ENCODE results near the gene PPP2R1B.

Gene PPP2R1B

DNA sequence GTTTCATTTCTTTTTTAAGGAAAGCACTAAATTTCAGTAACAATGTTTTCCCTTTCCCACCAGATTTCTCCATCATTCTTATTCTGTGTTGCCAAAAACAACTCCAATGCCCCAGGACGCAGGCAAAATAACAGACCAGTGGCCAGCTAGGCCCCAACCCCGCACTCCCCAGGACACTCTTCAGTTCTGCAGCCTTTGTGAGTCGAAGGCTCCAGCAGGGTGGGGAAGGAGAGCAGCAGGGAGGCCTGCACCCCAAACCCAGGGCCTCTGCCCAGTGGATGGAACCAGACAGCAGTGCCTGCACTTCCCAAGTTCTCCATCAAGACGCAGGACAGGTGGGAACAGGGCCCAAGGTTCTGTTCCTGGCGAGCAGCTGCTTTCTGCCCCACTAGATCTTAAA lies 34.4 kb downstream of the PPP2R1B start:
- no peak overlapping the region for H3K27ac ChIP-seq (ENCODE audit: low read length, poor library complexity, severe bottlenecking)
- no peak overlapping the region for H3K4me3 ChIP-seq (ENCODE audit: insufficient read depth in 1 of 2, low read depth in 1 of 2, low read length in 2 of 2)
- no peaks in the 10 kb centered on the region for H3K27me3 ChIP-seq (ENCODE audit: control insufficient read depth in 1 of 2, insufficient read depth in 1 of 2, low read length in 2 of 2)
- H2BK15ac ChIP-seq (ENCODE audit: low read depth, poor library complexity, severe bottlenecking), result no peak overlapping the region
- H3K9ac ChIP-seq (ENCODE audit: low read length), result peak overlapping the region; percentile 98
- H3K4me1 ChIP-seq (ENCODE audit: control insufficient read depth, insufficient read depth, low read depth, low read length), result peaks cover 51% of the 10 kb centered on the region
- H3K4ac ChIP-seq (ENCODE audit: low read depth in 1 of 2, low read length in 2 of 2), result no peak overlapping the region
- no peak overlapping the region for H2AFZ ChIP-seq (ENCODE audit: low read depth, low read length)
- 98% methylated on average over 5 of the region's 5 CpGs for WGBS
- peaks cover 10% of the 10 kb centered on the region for H3K79me1 ChIP-seq (replicated peaks; ENCODE audit: low read length, poor library complexity, severe bottlenecking)
- no peak overlapping the region for H4K91ac ChIP-seq (ENCODE audit: low read length)
- H3K23ac ChIP-seq (ENCODE audit: low read length in 2 of 2), result no peak overlapping the region
- no peak overlapping the region for H3K14ac ChIP-seq (ENCODE audit: low read length in 2 of 2)
- H2AK5ac ChIP-seq (ENCODE audit: low read length, severe bottlenecking), result peak overlapping the region; percentile 53
- peak overlapping the region in 1 of 2 experiments; percentile 74 for H3K18ac ChIP-seq (ENCODE audit: low read depth in 1 of 2, low read length in 2 of 2)
- H3K36me3 ChIP-seq (ENCODE audit: control insufficient read depth in 1 of 2, insufficient read depth in 2 of 2, low read depth in 1 of 2, low read length in 2 of 2), result peaks cover 13 to 19% of the 10 kb centered on the region in 2 experiments
- H4K8ac ChIP-seq (ENCODE audit: low read length), result no peak overlapping the region
- DNase-seq, result no peak
- H2BK5ac ChIP-seq (ENCODE audit: low read depth, low read length, poor library complexity, severe bottlenecking), result no peak overlapping the region
- no peak overlapping the region for H2BK120ac ChIP-seq (ENCODE audit: low read depth, low read length)
- no peak overlapping the region for H3K4me2 ChIP-seq (ENCODE audit: low read length, poor library complexity, severe bottlenecking)
- no peaks in the 10 kb centered on the region for H3K9me3 ChIP-seq (ENCODE audit: control insufficient read depth, low read length)
- no peak overlapping the region for H2BK12ac ChIP-seq (ENCODE audit: low read length in 2 of 2)

DNA sequence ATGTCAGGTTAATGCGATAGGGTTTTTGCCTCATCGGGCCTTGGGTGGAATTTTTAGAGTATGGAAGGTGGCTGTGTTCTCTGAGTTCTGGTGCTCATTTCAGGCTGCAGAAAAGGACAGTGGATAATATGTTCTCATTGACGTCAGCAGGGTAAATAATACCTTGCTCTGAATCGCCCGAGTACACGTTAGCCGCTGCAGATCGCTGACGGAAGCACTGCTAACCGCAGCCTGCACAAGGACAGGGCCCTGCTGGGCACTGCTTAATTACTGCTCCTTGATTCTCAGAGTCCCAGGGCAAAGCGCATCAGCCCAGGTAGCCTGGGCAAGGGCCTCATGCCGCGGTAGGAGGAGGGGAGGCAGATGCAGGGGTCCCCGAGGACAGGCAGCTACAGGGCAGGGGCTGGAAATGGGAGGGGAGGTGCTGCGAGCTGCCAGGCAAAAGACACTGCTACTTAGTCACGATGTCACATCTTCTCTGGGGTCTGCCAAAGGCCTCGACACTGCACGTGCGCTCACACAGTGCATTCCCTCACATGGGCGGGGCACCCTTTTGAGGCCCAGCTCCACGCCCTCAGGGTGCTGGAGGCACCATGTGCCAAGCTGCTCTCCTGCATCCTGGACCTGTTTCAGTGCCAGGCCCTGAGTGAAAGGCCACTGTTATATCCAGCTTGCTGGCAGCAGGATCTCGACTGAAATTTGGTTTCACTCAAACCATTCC lies 35.2 kb downstream of the PPP2R1B start:
- Histone ChIP-seq H2BK5ac (ENCODE audit: low read depth, low read length, poor library complexity, severe bottlenecking) (no peak overlapping the region), H3K9me3 (ENCODE audit: control insufficient read depth, low read length) (no peaks in the 10 kb centered on the region), H2BK120ac (ENCODE audit: low read depth, low read length) (no peak overlapping the region), H3K4ac (ENCODE audit: low read depth in 1 of 2, low read length in 2 of 2) (peak overlapping the region; percentile 17 to 32), H3K4me2 (ENCODE audit: low read length, poor library complexity, severe bottlenecking) (no peak overlapping the region), H4K8ac (ENCODE audit: low read length) (peak overlapping the region; percentile 72), H2BK15ac (ENCODE audit: low read depth, poor library complexity, severe bottlenecking) (no peak overlapping the region), H3K36me3 (ENCODE audit: control insufficient read depth in 1 of 2, insufficient read depth in 2 of 2, low read depth in 1 of 2, low read length in 2 of 2) (peaks cover 21 to 25% of the 10 kb centered on the region in 2 experiments), H3K23ac (ENCODE audit: low read length in 2 of 2) (peak overlapping the region in 1 of 2 experiments; percentile 3), H3K27me3 (ENCODE audit: control insufficient read depth in 1 of 2, insufficient read depth in 1 of 2, low read length in 2 of 2) (no peaks in the 10 kb centered on the region), H2BK12ac (ENCODE audit: low read length in 2 of 2) (peak overlapping the region; percentile 51 to 76), H2AFZ (ENCODE audit: low read depth, low read length) (no peak overlapping the region), H3K79me1 (replicated peaks; ENCODE audit: low read length, poor library complexity, severe bottlenecking) (peaks cover 10% of the 10 kb centered on the region), H3K4me1 (ENCODE audit: control insufficient read depth, insufficient read depth, low read depth, low read length) (peaks cover 44% of the 10 kb centered on the region), H3K14ac (ENCODE audit: low read length in 2 of 2) (peak overlapping the region in 1 of 2 experiments; percentile 92), H3K18ac (ENCODE audit: low read depth in 1 of 2, low read length in 2 of 2) (peak overlapping the region; percentile 35 to 67), H3K9ac (ENCODE audit: low read length) (peak overlapping the region; percentile 98), H3K4me3 (ENCODE audit: insufficient read depth in 1 of 2, low read depth in 1 of 2, low read length in 2 of 2) (no peak overlapping the region), H2AK5ac (ENCODE audit: low read length, severe bottlenecking) (peak overlapping the region; percentile 47), H4K91ac (ENCODE audit: low read length) (peak overlapping the region; percentile 90), H3K27ac (ENCODE audit: low read length, poor library complexity, severe bottlenecking) (no peak overlapping the region)
- no peak for DNase-seq
- 89% methylated on average over 22 of the region's 22 CpGs for WGBS

DNA sequence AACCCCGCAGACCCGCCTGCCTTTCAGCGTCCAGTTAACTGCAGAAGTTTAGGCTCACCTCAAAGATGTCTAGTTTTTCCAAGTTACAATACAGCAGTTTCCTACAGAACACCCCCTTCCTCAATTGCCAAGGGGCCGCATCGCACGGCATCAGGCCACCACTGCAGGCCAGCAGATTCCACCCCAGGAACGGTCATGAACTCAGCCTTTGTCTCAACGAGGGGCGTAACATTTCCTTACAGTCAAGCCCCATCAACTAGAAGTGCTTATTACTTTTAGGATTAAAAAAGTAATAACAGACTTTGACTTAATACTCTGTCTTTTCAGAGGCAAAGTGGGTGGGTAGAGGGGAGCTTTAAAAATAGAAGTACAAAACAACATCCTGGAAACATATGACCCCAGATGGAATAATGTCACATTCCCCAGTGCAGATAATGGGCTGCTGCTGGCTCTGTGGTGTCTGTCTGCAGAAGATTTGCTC lies 36.3 kb downstream of the PPP2R1B start:
- Histone ChIP-seq H2BK5ac (ENCODE audit: low read depth, low read length, poor library complexity, severe bottlenecking) (peak overlapping the region; percentile 47), H4K8ac (ENCODE audit: low read length) (no peak overlapping the region), H3K9ac (ENCODE audit: low read length) (peak overlapping the region; percentile 23), H3K36me3 (ENCODE audit: control insufficient read depth in 1 of 2, insufficient read depth in 2 of 2, low read depth in 1 of 2, low read length in 2 of 2) (peaks cover 29 to 32% of the 10 kb centered on the region in 2 experiments), H3K4ac (ENCODE audit: low read depth in 1 of 2, low read length in 2 of 2) (no peak overlapping the region), H3K23ac (ENCODE audit: low read length in 2 of 2) (peak overlapping the region in 1 of 2 experiments; percentile 32), H3K27ac (ENCODE audit: low read length, poor library complexity, severe bottlenecking) (no peak overlapping the region), H3K14ac (ENCODE audit: low read length in 2 of 2) (no peak overlapping the region), H2BK15ac (ENCODE audit: low read depth, poor library complexity, severe bottlenecking) (no peak overlapping the region), H3K79me1 (replicated peaks; ENCODE audit: low read length, poor library complexity, severe bottlenecking) (peaks cover 10% of the 10 kb centered on the region), H3K27me3 (ENCODE audit: control insufficient read depth in 1 of 2, insufficient read depth in 1 of 2, low read length in 2 of 2) (no peaks in the 10 kb centered on the region), H3K18ac (ENCODE audit: low read depth in 1 of 2, low read length in 2 of 2) (peak overlapping the region in 1 of 2 experiments; percentile 13), H2AFZ (ENCODE audit: low read depth, low read length) (no peak overlapping the region), H3K4me3 (ENCODE audit: insufficient read depth in 1 of 2, low read depth in 1 of 2, low read length in 2 of 2) (no peak overlapping the region), H3K9me3 (ENCODE audit: control insufficient read depth, low read length) (no peaks in the 10 kb centered on the region), H2AK5ac (ENCODE audit: low read length, severe bottlenecking) (no peak overlapping the region), H3K4me1 (ENCODE audit: control insufficient read depth, insufficient read depth, low read depth, low read length) (peaks cover 37% of the 10 kb centered on the region), H4K91ac (ENCODE audit: low read length) (peak overlapping the region; percentile 8), H3K4me2 (ENCODE audit: low read length, poor library complexity, severe bottlenecking) (no peak overlapping the region), H2BK120ac (ENCODE audit: low read depth, low read length) (no peak overlapping the region), H2BK12ac (ENCODE audit: low read length in 2 of 2) (peak overlapping the region in 1 of 2 experiments; percentile 14)
- 97% methylated on average over 3 of the region's 9 CpGs for WGBS
- peak; percentile 42 for DNase-seq

DNA sequence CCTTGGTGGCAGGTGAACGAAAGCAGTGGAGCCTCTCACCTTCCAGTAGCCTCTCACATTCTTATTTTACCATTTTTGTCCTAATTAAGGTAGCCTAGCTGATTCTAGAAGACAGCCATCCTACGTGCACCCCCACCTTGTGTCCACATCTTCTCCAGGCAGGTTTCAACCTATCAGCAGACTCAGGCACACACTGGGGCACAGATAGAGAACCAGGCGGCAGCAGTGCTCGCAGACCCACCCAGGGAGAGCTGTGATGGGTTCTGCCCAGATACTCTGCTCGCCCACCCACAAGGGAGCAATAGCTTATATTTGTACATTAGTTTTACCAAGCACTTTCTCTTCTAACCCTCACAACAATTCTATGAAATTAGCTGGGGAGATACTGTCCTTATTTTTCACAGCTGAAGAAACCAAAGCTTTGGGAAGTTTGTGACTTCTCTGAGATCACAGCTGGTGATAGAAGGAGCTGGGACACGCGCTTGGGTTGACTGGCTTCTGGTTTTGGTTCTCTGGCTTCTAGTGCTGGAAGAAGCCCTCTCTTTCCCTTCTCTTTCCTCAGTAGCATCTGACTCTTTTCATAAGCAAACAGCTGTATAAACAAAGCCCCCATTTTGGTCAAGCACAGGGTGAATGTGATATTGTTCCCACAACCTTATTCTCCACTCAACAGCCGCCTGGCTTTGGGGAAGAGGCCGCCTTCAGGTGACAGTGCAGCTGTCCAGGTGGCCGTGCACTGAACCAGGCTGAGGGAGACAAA lies 36.9 kb downstream of the PPP2R1B start:
- Histone ChIP-seq H4K8ac (ENCODE audit: low read length) (no peak overlapping the region), H3K36me3 (ENCODE audit: control insufficient read depth in 1 of 2, insufficient read depth in 2 of 2, low read depth in 1 of 2, low read length in 2 of 2) (peaks cover 34 to 39% of the 10 kb centered on the region in 2 experiments), H2AK5ac (ENCODE audit: low read length, severe bottlenecking) (no peak overlapping the region), H2BK12ac (ENCODE audit: low read length in 2 of 2) (peak overlapping the region in 1 of 2 experiments; percentile 14), H3K23ac (ENCODE audit: low read length in 2 of 2) (no peak overlapping the region), H2BK120ac (ENCODE audit: low read depth, low read length) (no peak overlapping the region), H3K9me3 (ENCODE audit: control insufficient read depth, low read length) (no peaks in the 10 kb centered on the region), H3K9ac (ENCODE audit: low read length) (no peak overlapping the region), H4K91ac (ENCODE audit: low read length) (peak overlapping the region; percentile 8), H3K27ac (ENCODE audit: low read length, poor library complexity, severe bottlenecking) (no peak overlapping the region), H3K27me3 (ENCODE audit: control insufficient read depth in 1 of 2, insufficient read depth in 1 of 2, low read length in 2 of 2) (no peaks in the 10 kb centered on the region), H2AFZ (ENCODE audit: low read depth, low read length) (no peak overlapping the region), H3K4me3 (ENCODE audit: insufficient read depth in 1 of 2, low read depth in 1 of 2, low read length in 2 of 2) (no peak overlapping the region), H2BK15ac (ENCODE audit: low read depth, poor library complexity, severe bottlenecking) (no peak overlapping the region), H3K79me1 (replicated peaks; ENCODE audit: low read length, poor library complexity, severe bottlenecking) (peaks cover 12% of the 10 kb centered on the region), H3K4ac (ENCODE audit: low read depth in 1 of 2, low read length in 2 of 2) (no peak overlapping the region), H2BK5ac (ENCODE audit: low read depth, low read length, poor library complexity, severe bottlenecking) (peak overlapping the region; percentile 47), H3K18ac (ENCODE audit: low read depth in 1 of 2, low read length in 2 of 2) (peak overlapping the region in 1 of 2 experiments; percentile 13), H3K14ac (ENCODE audit: low read length in 2 of 2) (no peak overlapping the region), H3K4me2 (ENCODE audit: low read length, poor library complexity, severe bottlenecking) (no peak overlapping the region), H3K4me1 (ENCODE audit: control insufficient read depth, insufficient read depth, low read depth, low read length) (peaks cover 31% of the 10 kb centered on the region)
- no peak for DNase-seq
- 97% methylated on average over 9 of the region's 10 CpGs for WGBS

Measured in mesenchymal stem cell (in vitro differentiated cells and primary cell).